Measurements from ENCODE around the gene BATF3.

The BATF3 gene

GRCh38 chr1:212688341-212689047 is 11.1 kb downstream of the BATF3 start:
- peaks cover 12% of the 10 kb centered on the region for H3K4me1 Mint-ChIP-seq
- ATAC-seq (replicated peaks; ENCODE audit: extremely low read depth, poor library complexity, severe bottlenecking): no peak
- DNase-seq (ENCODE audit: low spot score in 2 of 2): no peak
- no peaks in the 10 kb centered on the region for H3K27me3 Mint-ChIP-seq
- H3K27ac Mint-ChIP-seq (ENCODE audit: low read depth): no peak overlapping the region
- H3K9me3 Mint-ChIP-seq: no peaks in the 10 kb centered on the region
- H3K36me3 Mint-ChIP-seq (ENCODE audit: insufficient read depth): no peaks in the 10 kb centered on the region
- no peak overlapping the region for H3K4me3 Mint-ChIP-seq

GRCh38 chr1:212687811-212688210 is 11.8 kb downstream of the BATF3 start:
- Mint-ChIP-seq H3K27me3 (no peaks in the 10 kb centered on the region), H3K4me1 (peaks cover 19% of the 10 kb centered on the region), H3K27ac (ENCODE audit: low read depth) (no peak overlapping the region), H3K4me3 (no peak overlapping the region), H3K36me3 (ENCODE audit: insufficient read depth) (no peaks in the 10 kb centered on the region), H3K9me3 (no peaks in the 10 kb centered on the region)
- ATAC-seq (replicated peaks; ENCODE audit: extremely low read depth, poor library complexity, severe bottlenecking) (no peak), DNase-seq (ENCODE audit: low spot score in 2 of 2) (no peak)

- Mint-ChIP-seq H3K27me3 (no peaks in the 10 kb centered on the region), H3K9me3 (no peaks in the 10 kb centered on the region), H3K4me1 (peaks cover 23% of the 10 kb centered on the region), H3K27ac (ENCODE audit: low read depth) (no peak overlapping the region), H3K4me3 (no peak overlapping the region), H3K36me3 (ENCODE audit: insufficient read depth) (no peaks in the 10 kb centered on the region)
- DNase-seq (ENCODE audit: low spot score in 2 of 2) (no peak), ATAC-seq (replicated peaks; ENCODE audit: extremely low read depth, poor library complexity, severe bottlenecking) (no peak)
These were observed 13.0 kb downstream of the BATF3 start for GRCh38 chr1:212686591-212686990.

GRCh38 chr1:212686069-212686468 is 13.6 kb downstream of the BATF3 start:
- no peak for DNase-seq (ENCODE audit: low spot score in 2 of 2)
- peaks cover 27% of the 10 kb centered on the region for H3K4me1 Mint-ChIP-seq
- H3K27ac Mint-ChIP-seq (ENCODE audit: low read depth): no peak overlapping the region
- H3K27me3 Mint-ChIP-seq: no peaks in the 10 kb centered on the region
- H3K9me3 Mint-ChIP-seq: no peaks in the 10 kb centered on the region
- ATAC-seq (replicated peaks; ENCODE audit: extremely low read depth, poor library complexity, severe bottlenecking): no peak
- no peak overlapping the region for H3K4me3 Mint-ChIP-seq
- H3K36me3 Mint-ChIP-seq (ENCODE audit: insufficient read depth): no peaks in the 10 kb centered on the region

GRCh38 chr1:212685429-212685828 is 14.2 kb downstream of the BATF3 start:
- H3K4me1 Mint-ChIP-seq: peaks cover 31% of the 10 kb centered on the region
- DNase-seq (ENCODE audit: low spot score in 2 of 2): no peak
- H3K27me3 Mint-ChIP-seq: no peaks in the 10 kb centered on the region
- no peak overlapping the region for H3K4me3 Mint-ChIP-seq
- H3K27ac Mint-ChIP-seq (ENCODE audit: low read depth): no peak overlapping the region
- no peak for ATAC-seq (replicated peaks; ENCODE audit: extremely low read depth, poor library complexity, severe bottlenecking)
- H3K9me3 Mint-ChIP-seq: no peaks in the 10 kb centered on the region
- no peaks in the 10 kb centered on the region for H3K36me3 Mint-ChIP-seq (ENCODE audit: insufficient read depth)

GRCh38 chr1:212684521-212685090 is 15.0 kb downstream of the BATF3 start:
- H3K9me3 Mint-ChIP-seq: no peaks in the 10 kb centered on the region
- no peak overlapping the region for H3K27ac Mint-ChIP-seq (ENCODE audit: low read depth)
- no peak for DNase-seq (ENCODE audit: low spot score in 2 of 2)
- peaks cover 31% of the 10 kb centered on the region for H3K4me1 Mint-ChIP-seq
- H3K27me3 Mint-ChIP-seq: no peaks in the 10 kb centered on the region
- no peaks in the 10 kb centered on the region for H3K36me3 Mint-ChIP-seq (ENCODE audit: insufficient read depth)
- no peak for ATAC-seq (replicated peaks; ENCODE audit: extremely low read depth, poor library complexity, severe bottlenecking)
- no peak overlapping the region for H3K4me3 Mint-ChIP-seq

- peaks cover 36% of the 10 kb centered on the region for H3K4me1 Mint-ChIP-seq
- no peaks in the 10 kb centered on the region for H3K27me3 Mint-ChIP-seq
- H3K9me3 Mint-ChIP-seq: no peaks in the 10 kb centered on the region
- H3K27ac Mint-ChIP-seq (ENCODE audit: low read depth): peak overlapping the region; percentile 82
- H3K36me3 Mint-ChIP-seq (ENCODE audit: insufficient read depth): no peaks in the 10 kb centered on the region
- no peak for DNase-seq (ENCODE audit: low spot score in 2 of 2)
- H3K4me3 Mint-ChIP-seq: peak overlapping the region; percentile 69
- ATAC-seq (replicated peaks; ENCODE audit: extremely low read depth, poor library complexity, severe bottlenecking): no peak
These were observed 15.6 kb downstream of the BATF3 start for GRCh38 chr1:212684076-212684475.

GRCh38 chr1:212683357-212683722 is 16.3 kb downstream of the BATF3 start:
- Mint-ChIP-seq H3K9me3 (no peaks in the 10 kb centered on the region), H3K27me3 (no peaks in the 10 kb centered on the region), H3K4me1 (peaks cover 39% of the 10 kb centered on the region), H3K36me3 (ENCODE audit: insufficient read depth) (no peaks in the 10 kb centered on the region), H3K4me3 (peak overlapping the region; percentile 69), H3K27ac (ENCODE audit: low read depth) (peak overlapping the region; percentile 82)
- ATAC-seq (replicated peaks; ENCODE audit: extremely low read depth, poor library complexity, severe bottlenecking) (peak; percentile 76), DNase-seq (ENCODE audit: low spot score in 2 of 2) (no peak)

- no peak for ATAC-seq (replicated peaks; ENCODE audit: extremely low read depth, poor library complexity, severe bottlenecking)
- peaks cover 39% of the 10 kb centered on the region for H3K4me1 Mint-ChIP-seq
- no peak overlapping the region for H3K4me3 Mint-ChIP-seq
- no peak overlapping the region for H3K27ac Mint-ChIP-seq (ENCODE audit: low read depth)
- H3K36me3 Mint-ChIP-seq (ENCODE audit: insufficient read depth): no peaks in the 10 kb centered on the region
- no peak for DNase-seq (ENCODE audit: low spot score in 2 of 2)
- H3K9me3 Mint-ChIP-seq: no peaks in the 10 kb centered on the region
- no peaks in the 10 kb centered on the region for H3K27me3 Mint-ChIP-seq
These were observed 18.8 kb downstream of the BATF3 start for GRCh38 chr1:212680680-212681389.

- Mint-ChIP-seq H3K27me3 (no peaks in the 10 kb centered on the region), H3K4me1 (peaks cover 29% of the 10 kb centered on the region), H3K4me3 (no peak overlapping the region), H3K36me3 (ENCODE audit: insufficient read depth) (peaks cover 1% of the 10 kb centered on the region), H3K27ac (ENCODE audit: low read depth) (peak overlapping the region; percentile 12), H3K9me3 (no peaks in the 10 kb centered on the region)
- DNase-seq (ENCODE audit: low spot score in 2 of 2) (no peak), ATAC-seq (replicated peaks; ENCODE audit: extremely low read depth, poor library complexity, severe bottlenecking) (no peak)
These were observed 20.9 kb downstream of the BATF3 start for GRCh38 chr1:212678456-212679410.

GRCh38 chr1:212677573-212677972 is 22.1 kb downstream of the BATF3 start:
- Mint-ChIP-seq H3K27me3 (no peaks in the 10 kb centered on the region), H3K36me3 (ENCODE audit: insufficient read depth) (peaks cover 1% of the 10 kb centered on the region), H3K27ac (ENCODE audit: low read depth) (no peak overlapping the region), H3K9me3 (no peaks in the 10 kb centered on the region), H3K4me3 (no peak overlapping the region), H3K4me1 (peaks cover 18% of the 10 kb centered on the region)
- ATAC-seq (replicated peaks; ENCODE audit: extremely low read depth, poor library complexity, severe bottlenecking): no peak
- DNase-seq (ENCODE audit: low spot score in 2 of 2): no peak

GRCh38 chr1:212677136-212677535 is 22.5 kb downstream of the BATF3 start:
- H3K9me3 Mint-ChIP-seq: no peaks in the 10 kb centered on the region
- no peak overlapping the region for H3K27ac Mint-ChIP-seq (ENCODE audit: low read depth)
- DNase-seq (ENCODE audit: low spot score in 2 of 2) (no peak), ATAC-seq (replicated peaks; ENCODE audit: extremely low read depth, poor library complexity, severe bottlenecking) (no peak)
- H3K4me1 Mint-ChIP-seq: peaks cover 16% of the 10 kb centered on the region
- no peak overlapping the region for H3K4me3 Mint-ChIP-seq
- H3K36me3 Mint-ChIP-seq (ENCODE audit: insufficient read depth): peaks cover 1% of the 10 kb centered on the region
- H3K27me3 Mint-ChIP-seq: no peaks in the 10 kb centered on the region

All from central memory CD8-positive, alpha-beta T cell (primary cell).